HG03457 (cell line): ENCODE data around the gene FRRS1.

Experiments used
- ATAC-seq: cut with Tn5 transposase; IDR thresholded peaks from one replicate; pipeline ENCODE4 v1.9.1; 2021; ENCODE audit warnings: moderate number of reproducible peaks; ENCODE audit not compliant: unreplicated experiment

Gene FRRS1

GRCh38 chr1:99677416-99677815 is 89.0 kb downstream of the FRRS1 start:
- no peak for ATAC-seq

GRCh38 chr1:99676876-99677275 is 89.6 kb downstream of the FRRS1 start:
- ATAC-seq: no peak

GRCh38 chr1:99675994-99676393 is 90.4 kb downstream of the FRRS1 start:
- ATAC-seq: no peak

- ATAC-seq: no peak
These were observed 91.1 kb downstream of the FRRS1 start for GRCh38 chr1:99675292-99675691.

DNA sequence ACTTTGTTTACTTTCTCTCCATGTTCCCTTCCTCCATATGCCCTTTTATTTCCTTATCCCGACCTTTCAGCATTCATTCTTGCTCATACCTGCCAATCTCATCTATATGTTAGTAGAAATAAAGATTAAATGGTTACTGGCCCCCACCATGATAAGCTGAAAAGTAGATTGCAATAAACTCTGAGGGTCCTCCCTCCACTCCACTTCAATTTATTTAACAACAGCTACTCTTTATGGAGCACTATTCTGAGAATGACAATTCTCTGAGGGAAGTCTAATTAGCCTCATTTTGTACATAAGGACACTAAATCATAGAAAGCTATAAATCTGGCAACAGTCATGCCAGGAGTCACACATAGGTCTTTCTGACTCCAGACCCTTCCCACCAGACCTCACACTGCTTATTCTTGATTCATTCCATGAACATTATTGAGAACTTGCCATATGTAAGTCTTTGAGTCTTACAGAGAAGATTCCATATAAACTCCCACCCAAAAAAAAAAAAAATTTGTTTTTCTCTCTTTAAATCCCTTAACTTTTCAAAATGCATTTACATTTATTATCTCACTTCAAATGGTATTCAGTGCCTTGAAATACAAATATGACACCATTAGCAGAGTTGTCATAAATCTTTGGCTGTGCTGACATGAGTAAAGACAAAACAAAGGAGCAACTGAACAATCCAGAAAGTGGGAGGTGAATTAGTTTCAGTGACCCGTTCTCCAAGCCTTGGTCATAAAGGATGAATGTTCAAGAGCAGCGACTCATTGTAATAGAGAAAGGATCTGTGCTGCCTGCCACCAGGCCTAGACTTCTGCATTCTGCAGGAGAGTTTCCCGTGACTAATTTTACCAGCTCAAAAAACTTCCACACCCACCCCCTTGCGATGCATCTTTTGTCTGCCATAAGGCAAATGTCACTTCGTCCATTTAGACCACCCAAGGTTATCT is 92.0 kb downstream of the FRRS1 start:
- ATAC-seq: no peak

- ATAC-seq: no peak
These were observed 93.1 kb downstream of the FRRS1 start for GRCh38 chr1:99673315-99673714.

DNA sequence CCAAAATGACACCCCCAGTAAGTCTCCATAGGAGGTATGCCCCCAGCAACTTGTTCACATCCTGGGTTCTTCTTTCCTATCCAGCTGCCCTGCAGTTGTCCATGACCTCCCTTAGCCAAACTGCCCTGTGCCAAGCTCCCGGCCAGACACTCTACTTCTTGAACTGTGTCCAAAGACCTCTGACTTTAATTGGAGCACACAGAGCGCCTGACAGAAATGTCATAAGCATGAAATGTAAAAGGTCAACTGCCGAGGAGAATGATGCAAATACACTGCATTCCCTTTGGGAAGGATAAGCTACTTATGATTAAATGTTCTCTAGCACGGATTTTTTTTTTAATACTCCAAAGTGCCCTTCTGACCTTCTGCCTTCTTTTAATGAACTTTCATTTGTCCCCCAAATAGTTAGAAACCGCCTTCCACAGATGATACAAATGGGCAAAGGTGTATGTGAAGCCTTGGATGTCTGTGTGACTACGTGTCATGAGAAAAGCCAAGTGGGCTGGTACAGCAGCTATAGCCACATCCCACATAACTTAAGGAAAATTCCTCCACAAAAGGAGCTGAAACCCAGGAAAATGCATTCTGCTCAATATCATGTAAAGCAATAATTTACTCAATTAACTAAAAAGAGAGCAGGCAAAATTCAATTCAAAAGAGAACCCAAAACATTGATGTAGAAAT is 93.8 kb downstream of the FRRS1 start:
- ATAC-seq: no peak

- no peak for ATAC-seq
These were observed 94.4 kb downstream of the FRRS1 start for GRCh38 chr1:99672038-99672437.

- no peak for ATAC-seq
These were observed 95.9 kb downstream of the FRRS1 start for GRCh38 chr1:99670583-99670982.

DNA sequence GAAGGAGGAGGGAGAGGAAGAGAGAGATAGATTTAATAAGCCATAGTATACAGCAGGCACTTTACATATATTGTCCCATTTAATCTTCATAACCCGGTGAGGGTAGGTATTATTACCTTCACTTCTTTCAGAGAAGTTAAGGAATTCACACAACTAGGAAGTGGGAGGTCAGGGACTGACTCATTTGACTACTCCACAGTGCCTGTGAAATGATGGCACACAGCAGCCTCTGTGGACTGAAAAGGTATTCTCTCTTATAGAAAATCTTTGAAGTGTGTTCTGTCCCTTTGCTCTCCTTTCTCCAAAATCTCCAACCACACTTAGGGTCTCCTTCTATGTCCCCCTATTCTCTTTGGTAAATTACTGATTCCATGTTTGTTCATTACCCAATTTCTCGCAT is 96.6 kb downstream of the FRRS1 start:
- ATAC-seq: no peak

DNA sequence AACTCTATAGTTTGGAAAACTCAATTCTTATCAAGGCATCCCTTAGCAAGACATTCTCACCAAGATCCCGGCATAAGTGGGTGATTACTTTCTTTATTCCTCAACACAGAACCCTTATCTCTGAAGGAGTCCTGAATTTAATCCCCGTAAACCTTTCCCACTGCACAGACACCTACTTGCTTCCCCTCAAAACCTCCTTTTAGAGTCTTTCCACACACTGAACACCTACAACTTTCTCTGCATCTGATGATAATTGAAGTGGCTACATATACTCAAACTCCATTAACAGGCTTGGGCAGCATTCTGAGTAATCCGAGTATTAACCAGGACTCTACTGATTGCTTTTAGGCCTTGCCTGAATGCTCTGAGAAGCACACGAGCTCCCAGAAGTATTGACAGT is 97.1 kb downstream of the FRRS1 start:
- no peak for ATAC-seq

DNA sequence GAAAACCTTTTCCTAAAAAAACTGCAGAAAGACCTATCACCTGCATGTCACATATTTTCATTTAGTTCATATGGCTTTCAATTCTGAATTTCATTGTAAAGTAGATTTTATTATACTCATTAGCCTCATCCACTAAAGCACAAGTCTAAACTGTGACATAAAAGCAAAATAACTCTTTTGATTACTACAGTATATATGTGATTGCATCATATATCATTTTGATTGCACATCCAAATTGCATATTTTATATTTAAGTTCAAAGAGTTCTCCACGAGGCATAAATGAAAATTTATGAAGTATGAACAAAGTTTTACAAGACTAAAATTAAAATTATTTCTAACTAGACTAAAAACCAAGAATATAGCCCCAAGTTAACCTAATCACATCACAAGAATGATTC is 101.2 kb downstream of the FRRS1 start:
- no peak for ATAC-seq

DNA sequence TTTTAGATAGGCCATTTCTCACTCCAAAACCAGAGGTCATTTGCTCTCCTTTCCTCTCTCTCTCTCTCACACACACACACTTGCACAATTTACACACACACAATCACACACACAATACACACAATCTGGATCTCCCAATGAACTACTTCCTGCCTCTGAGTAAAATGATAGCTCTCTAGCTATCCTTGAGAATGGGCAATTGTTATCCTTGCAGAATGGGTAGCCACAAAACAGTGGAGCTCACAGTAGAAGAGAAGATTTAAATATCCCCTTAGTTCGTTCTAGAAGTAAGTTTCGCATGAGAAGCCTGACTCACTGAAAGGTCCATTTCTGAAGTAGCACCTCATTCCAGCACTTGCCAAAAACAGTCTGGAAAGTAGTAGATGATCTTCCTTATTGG is 102.9 kb downstream of the FRRS1 start:
- ATAC-seq: no peak

GRCh38 chr1:99662539-99663080 is 103.8 kb downstream of the FRRS1 start:
- ATAC-seq: no peak

GRCh38 chr1:99661780-99662179 is 104.7 kb downstream of the FRRS1 start:
- no peak for ATAC-seq

GRCh38 chr1:99660496-99660895 is 105.9 kb downstream of the FRRS1 start:
- ATAC-seq: no peak

GRCh38 chr1:99659755-99660210 is 106.7 kb downstream of the FRRS1 start:
- ATAC-seq: no peak
